ENCODE data around the gene DOCK2.
"Not testable (repeated sequence)": the region's sequence is repeated elsewhere in the genome, so short reads cannot be mapped to it uniquely, and the experiment has no call there.

DOCK2 gene

GRCh38 chr5:169762338-169763095 lies 125.4 kb downstream of the DOCK2 start:
- DNase-seq: no peak

GRCh38 chr5:169763376-169764017 lies 126.4 kb downstream of the DOCK2 start:
- no peak for DNase-seq

- DNase-seq: no peak
Observed at GRCh38 chr5:169764018-169764378, 126.9 kb downstream of the DOCK2 start.

- no peak for DNase-seq
Observed at GRCh38 chr5:169765176-169765996, 128.3 kb downstream of the DOCK2 start.

GRCh38 chr5:169766943-169767342 lies 129.9 kb downstream of the DOCK2 start:
- DNase-seq: not testable (repeated sequence)

- DNase-seq: no peak
Observed at GRCh38 chr5:169767938-169768337, 130.9 kb downstream of the DOCK2 start.

GRCh38 chr5:169768416-169768815 lies 131.3 kb downstream of the DOCK2 start:
- DNase-seq: no peak

- DNase-seq: no peak
Observed at GRCh38 chr5:169770109-169770508, 133.0 kb downstream of the DOCK2 start.

- DNase-seq: no peak
Observed at GRCh38 chr5:169772256-169772655, 135.2 kb downstream of the DOCK2 start.

GRCh38 chr5:169772688-169773087 lies 135.6 kb downstream of the DOCK2 start:
- DNase-seq: no peak

- no peak for DNase-seq
Observed at GRCh38 chr5:169777159-169777558, 140.1 kb downstream of the DOCK2 start.

GRCh38 chr5:169778622-169779596 lies 141.8 kb downstream of the DOCK2 start:
- no peak for DNase-seq

- DNase-seq: no peak
Observed at GRCh38 chr5:169781420-169782345, 144.6 kb downstream of the DOCK2 start.

- DNase-seq: no peak
Observed at GRCh38 chr5:169785771-169786618, 148.9 kb downstream of the DOCK2 start.

- no peak for DNase-seq
Observed at GRCh38 chr5:169788168-169788567, 151.1 kb downstream of the DOCK2 start.

- no peak for DNase-seq
Observed at GRCh38 chr5:169789417-169789940, 152.4 kb downstream of the DOCK2 start.

GRCh38 chr5:169791251-169791650 lies 154.2 kb downstream of the DOCK2 start:
- DNase-seq: no peak

- DNase-seq: no peak
Observed at GRCh38 chr5:169795338-169795737, 158.3 kb downstream of the DOCK2 start.

GRCh38 chr5:169796731-169797130 lies 159.7 kb downstream of the DOCK2 start:
- DNase-seq: no peak

GRCh38 chr5:169797577-169797976 lies 160.5 kb downstream of the DOCK2 start:
- DNase-seq: no peak
